Liver (tissue), 9 donors: ENCODE results near the gene NUP214. TPM values are rescaled to one million over a fixed set of nuclear protein-coding genes. Genes with fewer than 3 reads are reported as not detected.
"Not testable (repeated sequence)": the region's sequence is repeated elsewhere in the genome, so short reads cannot be mapped to it uniquely, and the experiment has no call there.

Experiments
- DNase-seq: peaks from one replicate; pipeline ENCODE4 v3.0.0-alpha.2; 2017; ENCODE audit warnings: low spot score
- H3K27ac ChIP-seq, 2 donors: one replicate each; pipeline ENCODE4 v1.7.0; 2013; ENCODE audit warnings: inconsistent platforms in 2 of 2, low read length in 2 of 2, control low read depth in 1 of 2, low read depth in 1 of 2, mild to moderate bottlenecking in 1 of 2
- H3K27me3 ChIP-seq, 4 donors: one replicate each; pipeline versions ENCODE4 v1.6.1 to v1.7.0; 2013; ENCODE audit warnings: low read length in 3 of 4, inconsistent platforms in 1 of 4, mild to moderate bottlenecking in 1 of 4, moderate library complexity in 1 of 4; ENCODE audit not compliant: control insufficient read depth in 4 of 4, insufficient read depth in 4 of 4
- H3K36me3 ChIP-seq, 4 donors: one replicate each; pipeline versions ENCODE4 v1.6.1 to v1.7.0; 2013; ENCODE audit warnings: low read length in 3 of 4, mild to moderate bottlenecking in 3 of 4, low read depth in 1 of 4, moderate library complexity in 1 of 4; ENCODE audit not compliant: control insufficient read depth in 4 of 4, insufficient read depth in 3 of 4
- H3K4me1 ChIP-seq, 4 donors: one replicate each; pipeline versions ENCODE4 v1.6.1 to v1.7.0; 2013; ENCODE audit warnings: low read length in 3 of 4, mild to moderate bottlenecking in 3 of 4, moderate library complexity in 1 of 4; ENCODE audit not compliant: control insufficient read depth in 4 of 4, insufficient read depth in 4 of 4
- H3K4me3 ChIP-seq, 3 donors: one replicate each; pipeline versions ENCODE4 v1.6.1 to v1.7.0; 2013; ENCODE audit warnings: low read length in 3 of 3, control low read depth in 1 of 3, low read depth in 1 of 3, mild to moderate bottlenecking in 1 of 3
- H3K9ac ChIP-seq, 2 donors: one replicate each; pipeline ENCODE4 v1.7.0; 2013; ENCODE audit warnings: low read length in 2 of 2, mild to moderate bottlenecking in 2 of 2, moderate library complexity in 2 of 2, control low read depth in 1 of 2, low read depth in 1 of 2
- H3K9me3 ChIP-seq, 4 donors: one replicate each; pipeline versions ENCODE4 v1.6.1 to v1.7.0; 2013; ENCODE audit warnings: low read length in 3 of 4; ENCODE audit not compliant: control insufficient read depth in 4 of 4
- EGR1 ChIP-seq, 2 donors: IDR thresholded peaks; 2 replicates each; pipeline ENCODE4 v1.6.1; 2016 to 2018; ENCODE audit warnings: antibody characterized with exemption in 2 of 2, low read depth in 2 of 2
- HNF4A ChIP-seq, 2 donors: conservative IDR thresholded peaks; 2 replicates each; pipeline ENCODE4 v1.6.1; 2016; ENCODE audit warnings: antibody characterized with exemption in 2 of 2, mild to moderate bottlenecking in 2 of 2
- HNF4G ChIP-seq: IDR thresholded peaks from 2 replicates; pipeline ENCODE4 v1.6.1; 2016; ENCODE audit warnings: antibody characterized with exemption
- JUND ChIP-seq, 2 donors: IDR thresholded peaks; 2 replicates each; pipeline ENCODE4 v1.6.1; 2016; ENCODE audit warnings: antibody characterized with exemption in 2 of 2
- NR2F2 ChIP-seq: IDR thresholded peaks from 2 replicates; pipeline ENCODE4 v1.6.1; 2016; ENCODE audit warnings: antibody characterized with exemption
- RAD21 ChIP-seq, 2 donors: IDR thresholded peaks; 2 replicates each; pipeline ENCODE4 v1.6.1; 2016; ENCODE audit warnings: antibody characterized with exemption in 2 of 2, mild to moderate bottlenecking in 2 of 2
- RXRA ChIP-seq, 2 donors: IDR thresholded peaks; 2 replicates each; pipeline ENCODE4 v1.6.1; 2017 to 2018; ENCODE audit warnings: antibody characterized with exemption in 2 of 2, mild to moderate bottlenecking in 1 of 2
- SP1 ChIP-seq: IDR thresholded peaks from 2 replicates; pipeline ENCODE4 v1.6.1; 2018; ENCODE audit warnings: antibody characterized with exemption, mild to moderate bottlenecking
- TAF1 ChIP-seq: conservative IDR thresholded peaks from 2 replicates; pipeline ENCODE4 v1.6.1; 2016; ENCODE audit warnings: antibody characterized with exemption, mild to moderate bottlenecking
- YY1 ChIP-seq: IDR thresholded peaks from 2 replicates; pipeline ENCODE4 v1.6.1; 2016; ENCODE audit warnings: antibody characterized with exemption, mild to moderate bottlenecking
- WGBS: extraction: QIAGEN DNeasy Blood & Tissue Kit; methylation state at CpG from one replicate; pipeline ENCODE4 v1.1.7; 2013; 5-methylcytosine and 5-hydroxymethylcytosine counted together
- polyA plus RNA-seq, 2 donors: library from polyadenylated mRNA; stranded (reverse) in 1 of 2; unstranded in 1 of 2; fragments of 200-250 nt in 1 of 2; fragments of >200 nt in 1 of 2; fragmentation: Nextera tagmentation in 1 of 2; extraction: Ambion mirVana in 1 of 2; gene quantifications; one replicate each; pipeline versions ENCODE4 v1.2.1 to v1.2.3, GENCODE V29; 2013 to 2015
- total RNA-seq, 2 donors: library from RNA; depleted of rRNA; stranded (reverse); fragments of >200 nt; gene quantifications; one replicate each; pipeline ENCODE4 v1.2.3, GENCODE V29; 2014
- TF ChIP-seq, protein P1 (sequence below): IDR thresholded peaks from 2 replicates; pipeline ENCODE4 v1.6.1; 2016; ENCODE audit warnings: antibody characterized with exemption
- TF ChIP-seq, protein P2 (sequence below): IDR thresholded peaks from 2 replicates; pipeline ENCODE4 v1.6.1; 2016; ENCODE audit warnings: antibody characterized with exemption
- TF ChIP-seq, protein P3 (sequence below): IDR thresholded peaks from 2 replicates; pipeline ENCODE4 v1.6.1; 2016; ENCODE audit warnings: antibody characterized with exemption
- TF ChIP-seq, protein P4 (sequence below): fragments of 150-350 bp; IDR thresholded peaks from 2 replicates; pipeline ENCODE4 v1.5.1; 2017; ENCODE audit warnings: improper control_type of control experiment, low read depth, low read length; ENCODE audit not compliant: missing input control
- donor health status: healthy.
- donor health status: healthy.
- donor health status: healthy.
- donor health status: healthy.
- donor health status: healthy.

The NUP214 gene
- total and polyA plus RNA-seq, 4 donors: 8.8 to 19.5 (median 16.5) TPM

DNA sequence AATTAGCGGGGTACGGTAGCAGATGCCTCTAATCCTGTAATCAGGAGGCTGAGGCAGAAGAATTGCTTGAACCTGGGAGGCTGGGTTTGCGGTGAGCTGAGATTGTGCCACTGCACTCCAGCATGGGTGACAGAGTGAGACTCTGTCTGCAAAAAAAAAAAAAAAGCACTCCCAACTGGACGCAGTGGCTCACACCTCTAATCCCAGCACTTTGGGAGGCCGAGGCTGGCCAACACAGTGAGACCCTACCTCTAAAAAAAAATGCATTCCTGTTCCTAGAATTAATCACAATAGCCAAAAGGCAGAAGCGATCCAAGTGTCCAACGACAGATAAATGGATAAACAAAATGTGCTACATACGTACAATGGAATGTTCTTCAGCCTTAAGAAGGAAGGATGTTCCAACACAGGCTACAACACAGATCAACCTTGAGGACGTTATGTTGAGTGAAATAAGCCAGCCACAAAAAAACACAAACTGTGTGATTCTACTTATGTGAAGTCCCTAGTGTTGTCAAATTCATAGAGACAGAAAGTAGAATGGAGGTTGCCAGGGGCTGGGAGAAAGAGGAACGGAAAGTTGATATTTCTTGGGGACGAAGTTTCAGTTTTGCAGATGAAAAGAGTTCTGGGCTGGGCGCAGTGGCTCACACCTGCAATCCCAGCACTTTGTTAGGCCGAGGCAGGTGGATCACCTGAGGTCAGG lies 137.1 kb downstream of the NUP214 start:
- TF ChIP-seq, protein P1, sequence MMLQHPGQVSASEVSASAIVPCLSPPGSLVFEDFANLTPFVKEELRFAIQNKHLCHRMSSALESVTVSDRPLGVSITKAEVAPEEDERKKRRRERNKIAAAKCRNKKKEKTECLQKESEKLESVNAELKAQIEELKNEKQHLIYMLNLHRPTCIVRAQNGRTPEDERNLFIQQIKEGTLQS: no peak
- no peak for TF ChIP-seq SP1
- no peak for TF ChIP-seq RXRA (IDR thresholded peaks at IDR 0.05)
- TF ChIP-seq, protein P2, sequence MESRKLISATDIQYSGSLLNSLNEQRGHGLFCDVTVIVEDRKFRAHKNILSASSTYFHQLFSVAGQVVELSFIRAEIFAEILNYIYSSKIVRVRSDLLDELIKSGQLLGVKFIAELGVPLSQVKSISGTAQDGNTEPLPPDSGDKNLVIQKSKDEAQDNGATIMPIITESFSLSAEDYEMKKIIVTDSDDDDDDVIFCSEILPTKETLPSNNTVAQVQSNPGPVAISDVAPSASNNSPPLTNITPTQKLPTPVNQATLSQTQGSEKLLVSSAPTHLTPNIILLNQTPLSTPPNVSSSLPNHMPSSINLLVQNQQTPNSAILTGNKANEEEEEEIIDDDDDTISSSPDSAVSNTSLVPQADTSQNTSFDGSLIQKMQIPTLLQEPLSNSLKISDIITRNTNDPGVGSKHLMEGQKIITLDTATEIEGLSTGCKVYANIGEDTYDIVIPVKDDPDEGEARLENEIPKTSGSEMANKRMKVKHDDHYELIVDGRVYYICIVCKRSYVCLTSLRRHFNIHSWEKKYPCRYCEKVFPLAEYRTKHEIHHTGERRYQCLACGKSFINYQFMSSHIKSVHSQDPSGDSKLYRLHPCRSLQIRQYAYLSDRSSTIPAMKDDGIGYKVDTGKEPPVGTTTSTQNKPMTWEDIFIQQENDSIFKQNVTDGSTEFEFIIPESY: no peak
- no peak for TF ChIP-seq HNF4G
- no peak for TF ChIP-seq HNF4A (conservative IDR thresholded peaks at IDR 0.05)
- TF ChIP-seq, protein P3, sequence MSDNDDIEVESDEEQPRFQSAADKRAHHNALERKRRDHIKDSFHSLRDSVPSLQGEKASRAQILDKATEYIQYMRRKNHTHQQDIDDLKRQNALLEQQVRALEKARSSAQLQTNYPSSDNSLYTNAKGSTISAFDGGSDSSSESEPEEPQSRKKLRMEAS: no peak
- no peak for TF ChIP-seq TAF1
- TF ChIP-seq RAD21 (IDR thresholded peaks at IDR 0.05): no peak
- TF ChIP-seq NR2F2: no peak
- no peak for TF ChIP-seq YY1
- TF ChIP-seq JUND (IDR thresholded peaks at IDR 0.05): no peak
- H3K27me3 ChIP-seq: no peaks in the 10 kb centered on the region
- H3K9me3 ChIP-seq: no peaks in the 10 kb centered on the region
- no peak overlapping the region for H3K27ac ChIP-seq
- H3K36me3 ChIP-seq: peaks cover 0 to 2% (median 0%) of the 10 kb centered on the region in 4 donors
- H3K4me1 ChIP-seq: peaks cover 0 to 4% (median 0%) of the 10 kb centered on the region in 4 donors
- H3K9ac ChIP-seq: no peak overlapping the region
- H3K4me3 ChIP-seq: no peak overlapping the region
- no peak for DNase-seq
- 86% methylated on average over 13 of the region's 13 CpGs for WGBS

DNA sequence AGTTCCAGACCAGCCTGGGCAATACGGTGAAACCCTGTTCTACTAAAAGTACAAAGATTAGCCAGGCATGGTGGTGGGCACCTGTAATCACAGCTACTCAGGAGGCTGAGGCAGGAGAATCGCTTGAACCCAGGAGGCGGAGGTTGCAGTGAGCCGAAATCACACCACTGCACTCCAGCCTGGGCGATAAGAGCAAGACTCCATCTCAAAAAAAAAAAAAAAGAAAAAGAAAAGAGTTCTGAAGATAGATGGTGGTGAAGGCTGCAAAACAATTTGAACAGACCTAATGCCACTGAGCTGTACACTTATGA lies 137.6 kb downstream of the NUP214 start:
- not testable (repeated sequence) for H3K27ac ChIP-seq, H3K36me3 ChIP-seq

DNA sequence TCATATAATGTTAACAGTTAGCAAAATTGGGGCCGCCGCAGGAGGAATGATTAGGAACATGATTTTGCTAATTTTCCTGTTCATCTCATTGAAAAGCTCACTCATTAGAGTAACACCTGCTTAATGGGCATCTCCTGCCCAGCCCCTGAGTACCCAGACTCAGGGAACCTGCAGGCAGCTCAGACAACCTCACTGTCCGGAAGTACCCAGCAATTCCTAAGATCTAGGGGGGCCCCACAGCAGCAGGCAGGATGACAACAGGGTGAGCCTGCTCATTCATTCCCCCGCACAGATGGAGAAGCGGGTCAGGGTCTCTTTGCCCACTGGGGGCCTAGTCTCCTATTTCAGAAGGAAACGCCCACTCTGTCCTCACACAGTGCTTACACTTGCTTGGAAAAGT lies 138.3 kb downstream of the NUP214 start:
- peaks cover 0 to 4% (median 0%) of the 10 kb centered on the region in 4 donors for H3K4me1 ChIP-seq
- no peak for DNase-seq

More for the DNA sequence above, 137.6 kb downstream of the NUP214 start:
- not testable (repeated sequence) for DNase-seq, H3K27me3 ChIP-seq, H3K9ac ChIP-seq, H3K4me1 ChIP-seq, H3K9me3 ChIP-seq, H3K4me3 ChIP-seq
- WGBS: 96% methylated on average over 5 of the region's 5 CpGs

More for the DNA sequence above, 138.3 kb downstream of the NUP214 start:
- Histone ChIP-seq H3K9me3 (no peaks in the 10 kb centered on the region), H3K36me3 (peaks cover 0 to 2% (median 0%) of the 10 kb centered on the region in 4 donors), H3K9ac (no peak overlapping the region), H3K4me3 (no peak overlapping the region), H3K27me3 (no peaks in the 10 kb centered on the region), H3K27ac (no peak overlapping the region)
- TF ChIP-seq EGR1 (IDR thresholded peaks at IDR 0.05; ENCODE audit: low read depth in 2 of 2) (no peak), HNF4G (no peak)
- TF ChIP-seq, protein P4, sequence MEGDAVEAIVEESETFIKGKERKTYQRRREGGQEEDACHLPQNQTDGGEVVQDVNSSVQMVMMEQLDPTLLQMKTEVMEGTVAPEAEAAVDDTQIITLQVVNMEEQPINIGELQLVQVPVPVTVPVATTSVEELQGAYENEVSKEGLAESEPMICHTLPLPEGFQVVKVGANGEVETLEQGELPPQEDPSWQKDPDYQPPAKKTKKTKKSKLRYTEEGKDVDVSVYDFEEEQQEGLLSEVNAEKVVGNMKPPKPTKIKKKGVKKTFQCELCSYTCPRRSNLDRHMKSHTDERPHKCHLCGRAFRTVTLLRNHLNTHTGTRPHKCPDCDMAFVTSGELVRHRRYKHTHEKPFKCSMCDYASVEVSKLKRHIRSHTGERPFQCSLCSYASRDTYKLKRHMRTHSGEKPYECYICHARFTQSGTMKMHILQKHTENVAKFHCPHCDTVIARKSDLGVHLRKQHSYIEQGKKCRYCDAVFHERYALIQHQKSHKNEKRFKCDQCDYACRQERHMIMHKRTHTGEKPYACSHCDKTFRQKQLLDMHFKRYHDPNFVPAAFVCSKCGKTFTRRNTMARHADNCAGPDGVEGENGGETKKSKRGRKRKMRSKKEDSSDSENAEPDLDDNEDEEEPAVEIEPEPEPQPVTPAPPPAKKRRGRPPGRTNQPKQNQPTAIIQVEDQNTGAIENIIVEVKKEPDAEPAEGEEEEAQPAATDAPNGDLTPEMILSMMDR: no peak
- WGBS: 91% methylated on average over 6 of the region's 6 CpGs
